Ishikawa (cell line): ENCODE measurements around the gene OXCT1.

ENCODE experiments used
- CEBPB ChIP-seq: IDR thresholded peaks from 2 replicates; pipeline ENCODE4 v1.6.1; 2012
- CREB1 ChIP-seq: IDR thresholded peaks from 2 replicates; pipeline ENCODE4 v1.6.1; 2012; ENCODE audit warnings: low read depth
- EGR1 ChIP-seq: IDR thresholded peaks from 2 replicates; pipeline ENCODE4 v1.6.1; 2012
- EP300 ChIP-seq: IDR thresholded peaks from 2 replicates; pipeline ENCODE4 v1.6.1; 2012; ENCODE audit warnings: borderline replicate concordance
- FOXM1 ChIP-seq: IDR thresholded peaks from 2 replicates; pipeline ENCODE4 v1.6.1; 2012; ENCODE audit warnings: low read depth, borderline replicate concordance
- MAX ChIP-seq: IDR thresholded peaks from 2 replicates; pipeline ENCODE4 v1.6.1; 2012
- RAD21 ChIP-seq: IDR thresholded peaks from 2 replicates; pipeline ENCODE4 v1.6.1; 2012; ENCODE audit warnings: low read depth
- TAF1 ChIP-seq: IDR thresholded peaks from 2 replicates; pipeline ENCODE4 v1.6.1; 2012; ENCODE audit warnings: low read depth, mild to moderate bottlenecking
- TCF12 ChIP-seq: IDR thresholded peaks from 2 replicates; pipeline ENCODE4 v1.6.1; 2012; ENCODE audit warnings: low read depth
- TEAD4 ChIP-seq: IDR thresholded peaks from 2 replicates; pipeline ENCODE4 v1.6.1; 2012
- USF1 ChIP-seq: IDR thresholded peaks from 2 replicates; pipeline ENCODE4 v1.6.1; 2012
- YY1 ChIP-seq: IDR thresholded peaks from 2 replicates; pipeline ENCODE4 v1.6.1; 2012; ENCODE audit warnings: low read depth

- TF ChIP-seq MAX (no peak), YY1 (no peak), EGR1 (no peak), TAF1 (no peak), EP300 (no peak), TCF12 (no peak), CEBPB (no peak), RAD21 (no peak), CREB1 (no peak), TEAD4 (no peak), USF1 (no peak), FOXM1 (no peak)
Measured at GRCh38 chr5:41815261-41815660, 55.0 kb downstream of the OXCT1 start.
